ENCODE measurements around the gene PTPN1.

The PTPN1 gene

DNA sequence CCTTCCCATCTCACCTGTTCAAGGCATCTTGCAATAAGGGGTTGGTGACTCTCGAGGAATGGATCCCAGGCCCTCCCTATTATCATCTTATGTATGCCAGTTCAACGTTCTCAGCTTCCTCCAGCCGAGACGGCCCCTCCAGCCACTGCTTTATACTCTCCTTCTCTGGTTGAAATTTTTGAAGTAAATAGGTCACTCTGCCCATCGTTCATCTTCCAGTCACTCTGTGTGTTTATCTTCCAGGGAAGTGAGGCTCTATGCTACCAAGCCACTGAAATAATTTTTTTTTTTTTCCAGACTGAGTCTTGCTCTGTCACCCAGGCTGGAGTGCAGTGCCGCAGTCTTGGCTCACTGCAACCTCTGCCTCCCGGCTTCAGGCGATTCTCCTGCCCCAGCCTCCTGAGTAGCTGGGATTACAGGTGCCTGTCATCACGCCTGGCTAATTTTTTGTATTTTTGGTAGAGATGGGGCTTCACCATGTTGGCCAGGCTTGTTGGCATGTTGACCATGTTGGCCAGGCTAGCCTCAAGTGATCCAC, 17.0 kb downstream of the PTPN1 start:
- TF ChIP-seq, protein P1, sequence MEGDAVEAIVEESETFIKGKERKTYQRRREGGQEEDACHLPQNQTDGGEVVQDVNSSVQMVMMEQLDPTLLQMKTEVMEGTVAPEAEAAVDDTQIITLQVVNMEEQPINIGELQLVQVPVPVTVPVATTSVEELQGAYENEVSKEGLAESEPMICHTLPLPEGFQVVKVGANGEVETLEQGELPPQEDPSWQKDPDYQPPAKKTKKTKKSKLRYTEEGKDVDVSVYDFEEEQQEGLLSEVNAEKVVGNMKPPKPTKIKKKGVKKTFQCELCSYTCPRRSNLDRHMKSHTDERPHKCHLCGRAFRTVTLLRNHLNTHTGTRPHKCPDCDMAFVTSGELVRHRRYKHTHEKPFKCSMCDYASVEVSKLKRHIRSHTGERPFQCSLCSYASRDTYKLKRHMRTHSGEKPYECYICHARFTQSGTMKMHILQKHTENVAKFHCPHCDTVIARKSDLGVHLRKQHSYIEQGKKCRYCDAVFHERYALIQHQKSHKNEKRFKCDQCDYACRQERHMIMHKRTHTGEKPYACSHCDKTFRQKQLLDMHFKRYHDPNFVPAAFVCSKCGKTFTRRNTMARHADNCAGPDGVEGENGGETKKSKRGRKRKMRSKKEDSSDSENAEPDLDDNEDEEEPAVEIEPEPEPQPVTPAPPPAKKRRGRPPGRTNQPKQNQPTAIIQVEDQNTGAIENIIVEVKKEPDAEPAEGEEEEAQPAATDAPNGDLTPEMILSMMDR (IDR thresholded peaks at IDR 0.05; ENCODE audit: low read depth, low read length) = no peak
- H3K4me3 ChIP-seq (ENCODE audit: low read depth, low read length) = no peak overlapping the region

DNA sequence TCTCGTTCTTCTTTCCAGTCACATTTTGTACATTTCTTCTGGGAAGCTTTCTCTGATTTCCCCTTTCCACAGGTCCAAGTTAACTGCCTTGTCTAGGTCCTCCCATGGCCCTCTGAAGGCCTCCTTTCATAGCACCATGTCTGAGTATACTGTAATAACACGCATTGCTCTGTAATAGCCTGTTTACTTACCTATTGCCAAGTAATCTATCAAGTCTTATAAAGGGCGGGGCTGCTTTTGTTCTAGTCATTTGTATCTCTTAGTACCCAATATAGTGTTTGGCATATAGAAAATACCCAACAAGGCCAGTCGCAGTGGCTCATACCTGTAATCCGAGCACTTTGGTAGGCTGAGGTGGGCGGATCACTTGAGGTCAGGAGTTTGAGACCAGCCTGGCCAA, 17.9 kb downstream of the PTPN1 start:
- TF ChIP-seq, protein P1 (IDR thresholded peaks at IDR 0.05; ENCODE audit: low read depth, low read length) = no peak
- no peak overlapping the region for H3K4me3 ChIP-seq (ENCODE audit: low read depth, low read length)

DNA sequence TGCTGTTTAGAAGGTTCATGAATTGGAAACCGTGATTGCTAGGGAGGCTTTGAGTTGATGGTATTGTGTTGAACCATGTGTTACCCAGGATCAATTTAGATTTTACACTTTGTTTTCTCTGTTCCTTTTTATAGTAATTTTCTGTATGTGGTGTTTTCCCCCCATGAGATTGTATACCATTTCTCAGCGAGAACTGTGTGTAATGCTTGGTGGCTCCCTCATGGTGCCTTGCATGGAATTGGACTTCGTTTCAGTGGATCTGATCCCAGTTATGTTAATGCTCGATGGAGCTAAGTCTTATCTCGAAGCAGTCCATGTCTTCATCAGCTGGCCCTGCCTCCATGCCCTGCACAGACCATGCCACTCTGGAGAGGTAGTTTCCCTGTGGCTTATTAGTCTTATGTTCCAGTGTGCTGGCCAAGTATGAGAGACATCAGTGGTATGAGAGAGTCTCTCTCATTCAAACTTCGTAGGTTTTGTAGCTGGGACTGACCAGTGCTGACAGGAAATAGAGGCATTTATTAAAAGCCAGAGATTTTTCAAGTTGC, 18.7 kb downstream of the PTPN1 start:
- H3K4me3 ChIP-seq (ENCODE audit: low read depth, low read length) = no peak overlapping the region
- TF ChIP-seq, protein P1 (IDR thresholded peaks at IDR 0.05; ENCODE audit: low read depth, low read length) = no peak

DNA sequence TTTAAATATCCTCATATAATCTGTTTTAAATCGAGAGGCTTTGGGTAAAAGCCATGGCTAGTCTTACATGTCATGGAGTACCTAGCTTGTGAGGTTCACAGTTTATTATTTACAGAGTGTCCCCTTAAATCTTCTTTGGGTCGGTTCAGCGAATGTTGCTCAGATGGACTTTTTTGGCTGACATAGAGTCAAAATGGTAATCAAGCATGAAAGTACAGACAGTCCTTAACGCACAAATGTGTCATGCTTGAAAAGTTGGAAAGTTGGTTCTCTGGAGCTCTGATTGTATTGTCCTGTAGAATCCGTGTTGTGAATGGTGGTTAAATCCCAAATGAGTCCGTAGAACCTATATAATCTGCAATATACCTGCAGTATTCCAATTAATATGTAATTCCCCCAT, 22.0 kb downstream of the PTPN1 start:
- no peak overlapping the region for H3K4me3 ChIP-seq (ENCODE audit: low read depth, low read length)
- TF ChIP-seq, protein P1 (IDR thresholded peaks at IDR 0.05; ENCODE audit: low read depth, low read length) = no peak

DNA sequence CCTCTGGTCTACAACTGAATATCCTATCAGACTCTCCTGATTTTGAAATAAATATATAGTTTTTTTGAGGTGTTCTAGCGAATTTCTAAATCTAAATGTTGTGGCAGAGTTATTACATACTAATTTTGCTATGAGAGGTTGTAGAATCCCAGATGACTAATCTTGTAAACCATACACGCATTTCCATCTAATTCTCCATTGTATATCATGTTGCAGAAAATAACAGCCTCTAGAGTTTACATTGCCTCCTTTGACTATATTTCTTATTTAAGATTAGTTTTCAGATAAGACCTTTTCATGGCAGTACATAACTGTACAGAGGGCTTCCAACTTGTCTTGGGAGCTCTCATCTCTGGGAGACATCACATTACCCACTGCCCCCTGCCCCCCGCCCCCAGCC, 22.9 kb downstream of the PTPN1 start:
- H3K4me3 ChIP-seq (ENCODE audit: low read depth, low read length) = no peak overlapping the region
- TF ChIP-seq, protein P1 (IDR thresholded peaks at IDR 0.05; ENCODE audit: low read depth, low read length) = no peak

DNA sequence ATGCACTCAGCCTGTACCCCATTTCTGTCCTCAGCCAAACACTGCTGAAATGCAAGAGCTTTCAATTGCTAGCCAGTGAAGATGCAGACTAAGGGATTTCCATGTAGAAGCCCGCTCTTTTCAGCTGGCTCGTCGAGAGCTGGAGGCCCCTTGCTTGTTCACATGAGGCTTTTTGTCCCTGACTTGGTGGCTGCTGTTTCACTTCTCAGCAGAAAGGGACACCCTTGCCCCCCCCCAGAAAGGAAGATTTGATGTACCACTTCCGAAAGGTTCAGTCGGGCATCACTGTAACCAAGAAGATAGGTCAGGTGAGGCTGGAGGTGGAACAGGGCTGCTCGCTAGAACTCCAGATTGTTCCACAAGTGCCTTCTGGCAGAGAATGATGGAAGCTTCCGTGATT, 23.3 kb downstream of the PTPN1 start:
- TF ChIP-seq, protein P1 (IDR thresholded peaks at IDR 0.05; ENCODE audit: low read depth, low read length) = no peak
- no peak overlapping the region for H3K4me3 ChIP-seq (ENCODE audit: low read depth, low read length)

DNA sequence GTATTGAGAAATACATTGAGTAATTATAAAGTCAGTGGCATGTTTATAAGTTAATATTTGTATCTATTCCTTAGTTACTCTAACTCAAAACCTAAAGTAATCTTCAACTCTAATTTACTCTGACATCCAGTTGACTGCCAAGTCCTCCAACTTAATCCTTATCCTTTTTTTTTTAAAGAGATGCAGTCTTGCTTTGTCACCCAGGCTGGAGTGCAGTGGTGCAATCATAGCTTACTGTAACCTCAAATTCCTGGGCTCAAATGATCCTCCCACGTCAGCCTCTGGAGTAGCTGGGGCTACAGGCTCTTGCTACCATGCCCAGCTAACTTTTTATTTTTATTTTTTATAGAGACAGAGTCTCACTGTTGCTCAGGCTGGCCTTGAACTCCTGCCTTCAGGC, 24.4 kb downstream of the PTPN1 start:
- TF ChIP-seq, protein P1 (IDR thresholded peaks at IDR 0.05; ENCODE audit: low read depth, low read length) = no peak
- H3K4me3 ChIP-seq (ENCODE audit: low read depth, low read length) = no peak overlapping the region
